GM12874 (cell line): ENCODE measurements around the gene CCDC187.

Source experiments
- TF ChIP-seq, protein P1 (sequence below): IDR thresholded peaks from 2 replicates; pipeline ENCODE4 v1.5.1; 2011; ENCODE audit warnings: low read depth, mild to moderate bottlenecking, control low read depth, low read length, moderate library complexity; ENCODE audit not compliant: insufficient read depth

CCDC187 gene

DNA sequence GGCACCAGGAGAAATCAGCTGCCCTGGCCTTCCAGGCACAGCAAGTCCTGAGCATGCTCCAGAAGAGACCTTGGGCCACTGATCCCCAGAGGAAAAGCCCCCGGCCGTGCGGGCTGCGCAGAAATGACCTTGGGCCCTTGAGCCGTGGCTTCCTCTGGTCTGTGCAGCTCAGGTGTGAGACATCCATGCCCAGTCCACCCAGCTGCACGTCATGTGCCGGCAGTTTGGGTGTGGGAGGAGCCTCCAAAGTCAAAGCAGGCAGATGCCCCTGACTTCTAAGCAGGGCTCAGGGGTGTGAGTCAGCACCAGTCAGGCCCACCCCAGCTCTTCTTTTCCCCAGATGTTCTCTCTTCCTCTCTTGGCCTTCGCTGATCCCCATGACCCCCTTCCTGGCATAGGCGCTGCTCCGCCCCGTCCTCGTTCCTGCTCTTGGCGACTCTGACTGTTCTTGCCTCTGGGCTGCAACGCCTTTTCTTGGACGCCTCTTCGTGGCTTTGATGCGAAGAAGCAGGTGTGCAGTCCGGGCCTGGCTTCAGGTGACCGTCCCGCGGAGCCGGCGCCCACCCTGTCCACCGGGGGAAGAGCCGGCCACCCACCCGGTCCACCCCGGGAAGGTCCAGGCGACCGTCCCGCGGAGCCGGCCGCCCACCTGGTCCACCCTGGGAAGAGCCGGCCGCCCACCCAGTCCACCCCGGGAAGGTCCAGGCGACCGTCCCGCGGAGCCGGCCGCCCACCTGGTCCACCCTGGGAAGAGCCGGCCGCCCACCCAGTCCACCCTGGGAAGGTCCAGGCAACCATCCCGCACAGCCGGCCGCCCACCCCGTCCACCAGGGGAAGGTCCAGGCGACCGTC, 52.4 kb downstream of the CCDC187 start:
- TF ChIP-seq, protein P1, sequence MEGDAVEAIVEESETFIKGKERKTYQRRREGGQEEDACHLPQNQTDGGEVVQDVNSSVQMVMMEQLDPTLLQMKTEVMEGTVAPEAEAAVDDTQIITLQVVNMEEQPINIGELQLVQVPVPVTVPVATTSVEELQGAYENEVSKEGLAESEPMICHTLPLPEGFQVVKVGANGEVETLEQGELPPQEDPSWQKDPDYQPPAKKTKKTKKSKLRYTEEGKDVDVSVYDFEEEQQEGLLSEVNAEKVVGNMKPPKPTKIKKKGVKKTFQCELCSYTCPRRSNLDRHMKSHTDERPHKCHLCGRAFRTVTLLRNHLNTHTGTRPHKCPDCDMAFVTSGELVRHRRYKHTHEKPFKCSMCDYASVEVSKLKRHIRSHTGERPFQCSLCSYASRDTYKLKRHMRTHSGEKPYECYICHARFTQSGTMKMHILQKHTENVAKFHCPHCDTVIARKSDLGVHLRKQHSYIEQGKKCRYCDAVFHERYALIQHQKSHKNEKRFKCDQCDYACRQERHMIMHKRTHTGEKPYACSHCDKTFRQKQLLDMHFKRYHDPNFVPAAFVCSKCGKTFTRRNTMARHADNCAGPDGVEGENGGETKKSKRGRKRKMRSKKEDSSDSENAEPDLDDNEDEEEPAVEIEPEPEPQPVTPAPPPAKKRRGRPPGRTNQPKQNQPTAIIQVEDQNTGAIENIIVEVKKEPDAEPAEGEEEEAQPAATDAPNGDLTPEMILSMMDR: no peak

DNA sequence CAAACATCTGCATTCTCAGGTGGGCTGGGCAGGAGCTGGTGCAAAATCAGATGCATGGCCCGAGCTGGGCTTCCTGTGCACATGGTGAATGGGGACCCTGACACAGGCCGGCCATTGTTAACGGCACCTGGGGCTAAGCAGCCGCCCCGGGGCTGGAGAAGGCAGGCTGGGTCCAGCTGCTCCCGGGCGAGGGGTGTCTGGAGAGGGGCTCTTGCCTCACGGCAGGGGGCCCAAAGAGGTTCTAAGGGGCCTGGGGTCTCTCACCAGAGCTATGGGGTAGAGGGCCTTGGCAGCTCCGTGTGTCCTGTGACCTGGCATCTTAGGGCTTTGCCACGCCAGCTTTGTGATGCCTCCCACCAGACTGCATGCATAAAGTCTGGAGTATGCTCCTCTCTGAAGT, 53.2 kb downstream of the CCDC187 start:
- TF ChIP-seq, protein P1: no peak

DNA sequence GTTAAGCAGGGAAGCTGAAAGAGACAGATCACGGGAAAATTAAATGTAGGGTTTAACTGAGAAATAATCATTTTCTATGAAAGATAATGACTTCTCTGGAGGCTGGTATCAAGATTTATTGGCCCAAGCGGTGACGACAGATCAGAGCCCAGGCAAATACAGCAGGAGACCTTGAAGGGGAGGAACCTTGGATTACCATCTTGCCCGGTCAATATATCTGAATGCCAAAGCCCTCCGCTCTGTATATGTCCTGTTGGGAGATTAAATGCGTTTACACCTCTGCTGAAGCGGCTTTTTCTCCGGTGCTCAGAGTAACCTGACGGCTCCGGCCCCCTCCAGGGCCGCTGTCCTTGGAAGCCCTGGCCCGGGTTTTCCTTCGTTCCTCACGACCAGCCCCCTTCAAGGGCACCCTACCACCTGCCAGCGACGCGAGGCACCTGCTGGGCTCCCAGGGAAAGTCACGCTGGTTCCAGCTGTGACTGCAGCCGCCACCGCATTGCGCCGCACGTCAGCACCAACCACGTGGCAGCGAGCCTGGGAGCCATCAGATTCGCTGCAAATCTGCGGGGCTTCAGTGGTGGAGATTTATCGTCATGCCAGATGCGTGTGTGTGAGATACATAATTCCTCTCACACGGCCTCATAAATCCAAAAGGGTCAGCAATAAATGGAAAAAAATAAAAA, 53.9 kb downstream of the CCDC187 start:
- TF ChIP-seq, protein P1: no peak

DNA sequence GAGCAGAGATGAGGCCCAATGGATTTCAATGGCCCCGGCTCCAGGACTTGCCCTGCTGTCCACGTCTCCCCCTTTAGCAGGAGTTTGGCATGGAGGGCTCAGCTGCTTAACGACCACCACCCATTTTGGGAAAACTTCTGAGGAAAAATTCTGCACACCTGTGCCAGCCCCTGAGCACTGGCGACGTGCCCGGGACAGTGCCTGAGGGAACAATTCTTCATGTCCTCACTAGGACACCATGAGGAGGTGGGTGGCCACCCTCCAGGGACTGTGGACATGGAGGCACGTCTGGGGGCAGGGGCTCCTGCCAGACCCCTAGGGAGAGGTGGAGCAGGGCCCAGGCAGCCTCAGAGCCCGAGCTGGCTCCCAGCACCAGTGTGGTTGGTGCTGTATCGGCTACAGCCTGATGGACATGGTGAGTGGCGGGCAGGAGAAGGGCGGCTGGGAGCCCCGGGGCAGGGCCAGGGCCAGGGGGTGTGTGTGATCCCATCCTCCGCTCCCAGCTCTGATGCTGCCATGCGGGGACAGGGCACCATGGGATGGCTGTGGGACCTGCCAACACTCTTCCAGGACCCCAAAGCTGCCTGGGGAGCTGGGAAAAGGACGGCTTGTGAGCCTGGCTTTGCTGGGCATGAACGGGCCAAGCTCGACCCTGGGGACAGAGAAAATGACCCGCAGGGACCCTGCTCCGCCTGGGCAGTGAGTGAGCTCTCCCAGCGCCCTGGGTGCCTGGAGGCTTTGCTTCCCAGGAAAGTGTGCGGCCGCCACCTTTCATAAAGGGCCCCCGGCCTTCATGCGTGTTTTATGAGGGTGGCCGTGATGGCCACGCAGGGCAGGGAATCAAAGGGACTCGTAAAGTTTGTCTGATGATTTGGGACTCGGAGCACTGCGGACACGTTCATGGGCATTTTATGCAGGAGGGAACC, 54.7 kb downstream of the CCDC187 start:
- TF ChIP-seq, protein P1: no peak

DNA sequence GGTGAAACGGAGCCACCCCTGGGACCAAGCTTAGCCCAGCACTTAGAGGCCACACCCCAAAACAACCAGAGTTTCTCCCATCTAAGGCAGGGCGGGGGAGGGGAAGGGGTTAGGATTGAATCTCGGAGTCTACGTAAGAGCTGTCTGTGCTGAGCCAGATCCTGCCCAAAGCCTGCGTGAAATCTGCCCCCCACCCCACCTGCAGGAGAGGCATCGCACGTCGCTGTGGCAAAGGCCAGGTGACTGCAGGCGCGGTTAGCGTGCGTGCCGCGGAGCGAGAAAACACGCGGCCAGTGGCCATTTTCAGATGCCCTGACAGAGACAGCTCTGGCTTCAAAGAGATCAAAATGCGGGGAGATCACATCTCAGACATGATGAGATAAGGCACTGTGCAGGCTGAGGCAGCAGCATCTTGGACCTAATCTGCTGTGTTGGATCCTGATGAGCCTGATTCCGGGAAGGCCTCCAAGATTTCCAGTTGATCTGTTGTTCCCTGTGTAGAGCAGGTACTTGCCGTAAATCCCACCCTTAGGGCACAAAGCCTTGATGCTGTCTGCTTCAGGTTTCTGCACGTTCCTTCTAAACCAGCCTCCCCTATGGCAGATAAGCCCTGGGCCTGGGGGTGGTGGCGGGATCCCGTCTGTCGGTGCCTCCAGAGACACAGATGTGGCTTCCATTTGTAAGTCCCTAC, 55.8 kb downstream of the CCDC187 start:
- TF ChIP-seq, protein P1: no peak

DNA sequence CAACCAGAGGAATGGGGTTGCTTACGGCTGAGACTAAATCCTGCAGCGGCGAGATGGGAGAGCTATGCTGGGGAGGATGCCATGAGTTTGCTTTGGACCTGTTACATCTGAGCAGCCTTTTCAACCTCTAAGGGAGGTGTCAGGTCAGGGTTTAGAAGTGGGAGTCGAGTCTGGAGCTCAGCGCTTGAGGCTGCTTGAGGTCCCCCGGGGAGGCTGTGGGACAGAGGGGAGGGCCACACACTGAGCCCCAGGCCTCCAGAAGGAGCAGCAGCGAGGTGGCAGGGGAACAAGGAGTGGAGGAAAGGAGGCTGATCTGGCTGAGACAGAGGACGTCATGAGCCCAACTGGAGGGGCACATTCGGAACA, 56.4 kb downstream of the CCDC187 start:
- TF ChIP-seq, protein P1: no peak
